HS-27A (cell line): ENCODE measurements around the gene MTMR3.
A peak's percentile ranks its signal among the peaks of the same experiment; 100 is the strongest.

ENCODE experiments used
- DNase-seq: peaks from one replicate; pipeline ENCODE4 v3.0.0-alpha.2; 2012; ENCODE audit warnings: low read depth, missing footprints

MTMR3 gene

DNA sequence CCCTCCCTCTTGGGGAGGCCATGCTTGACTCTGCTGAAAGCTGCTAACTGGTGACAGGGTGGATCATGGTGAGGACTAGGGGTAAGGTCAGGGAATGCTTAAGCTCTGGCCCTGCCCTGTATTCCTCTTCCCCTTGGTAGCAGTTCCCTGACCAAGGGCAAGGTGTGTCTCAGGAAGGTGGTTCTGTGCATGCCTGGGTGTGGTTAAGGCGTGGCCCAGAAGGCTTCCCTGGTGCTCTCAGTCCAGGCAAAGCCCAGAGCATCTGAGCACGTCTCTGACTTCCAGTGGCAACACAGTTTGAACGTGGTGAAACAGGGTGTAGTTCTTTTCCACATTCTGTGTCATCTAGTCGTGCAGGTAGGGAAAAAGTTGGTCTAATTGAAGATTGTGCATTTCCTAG lies 144.2 kb downstream of the MTMR3 start:
- no peak for DNase-seq

DNA sequence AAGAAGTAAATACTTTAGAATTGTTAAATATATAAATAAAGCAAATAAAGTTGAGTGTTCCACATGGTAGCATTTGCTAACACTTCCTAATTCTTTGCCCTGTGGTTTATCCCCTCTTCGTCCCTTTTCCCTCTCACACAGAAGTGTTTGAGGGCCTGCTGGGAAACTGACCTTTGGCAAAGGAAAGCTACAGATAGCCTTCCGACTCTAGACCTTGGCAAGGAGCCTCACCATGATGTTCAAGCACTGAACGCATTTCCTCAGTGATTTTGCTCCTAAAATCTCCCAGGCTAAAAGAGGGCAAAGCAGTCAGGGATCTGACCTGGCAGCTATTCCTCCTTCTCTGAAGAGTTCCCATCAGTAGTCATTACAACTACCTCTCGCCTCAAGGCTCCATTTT lies 144.8 kb downstream of the MTMR3 start:
- DNase-seq, result no peak

DNA sequence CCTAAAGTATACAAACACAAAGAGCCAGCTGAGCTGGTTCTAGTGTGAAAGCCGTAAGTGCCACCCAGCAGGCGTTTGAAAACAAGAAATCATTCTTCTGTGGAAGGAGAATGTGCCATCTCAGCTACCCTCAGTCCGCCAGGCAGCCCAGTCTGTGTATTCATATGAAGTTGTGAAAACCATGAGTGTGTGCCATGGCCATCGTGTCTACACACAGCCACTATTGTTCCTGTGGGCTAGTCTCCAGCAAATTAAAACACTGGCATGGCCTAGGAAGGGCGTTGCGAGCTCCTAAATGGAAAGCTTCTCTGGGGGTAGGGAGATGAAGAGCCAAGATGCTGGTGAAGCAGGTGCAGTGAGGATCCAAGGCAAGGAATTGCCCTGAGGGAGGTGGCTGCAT lies 145.8 kb downstream of the MTMR3 start:
- DNase-seq, result no peak

DNA sequence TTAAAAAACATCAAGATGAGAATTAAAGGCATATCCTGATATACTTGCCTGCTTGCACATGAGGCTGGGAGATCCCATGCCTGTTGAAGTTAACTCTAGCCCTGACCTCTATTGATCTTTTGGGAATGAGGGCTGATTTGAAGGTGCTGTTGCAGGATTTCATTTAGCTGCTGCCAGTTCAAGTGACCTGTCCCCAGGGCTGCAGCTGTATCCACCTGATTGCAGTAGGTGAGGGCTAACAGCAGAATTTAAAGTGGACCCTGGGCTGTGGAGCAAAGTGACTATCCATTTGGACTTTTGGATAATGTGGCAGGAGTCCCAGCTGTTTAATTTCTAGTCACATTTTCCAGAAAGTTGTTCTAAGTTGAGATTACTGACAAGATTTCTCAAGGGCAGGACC lies 146.5 kb downstream of the MTMR3 start:
- no peak for DNase-seq

DNA sequence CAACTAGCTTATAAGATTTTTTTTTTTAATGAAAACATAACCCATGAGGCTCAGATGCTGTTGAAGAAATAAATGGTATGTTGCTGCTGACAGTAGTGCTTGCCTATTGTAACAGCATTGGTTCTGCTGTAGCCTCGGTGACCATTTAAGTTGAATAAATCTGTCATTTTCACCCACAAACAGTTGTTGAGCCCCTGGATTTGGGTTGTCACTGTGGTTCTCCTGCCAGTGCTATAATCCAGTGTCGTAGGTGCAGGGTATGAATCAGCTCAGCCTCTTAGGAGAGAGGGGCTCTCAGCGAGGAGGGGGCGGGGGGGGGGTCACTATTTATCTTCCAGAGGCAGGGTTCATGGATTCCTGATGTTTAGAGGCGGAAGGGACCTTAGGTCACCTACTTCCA lies 147.4 kb downstream of the MTMR3 start:
- DNase-seq, result no peak

DNA sequence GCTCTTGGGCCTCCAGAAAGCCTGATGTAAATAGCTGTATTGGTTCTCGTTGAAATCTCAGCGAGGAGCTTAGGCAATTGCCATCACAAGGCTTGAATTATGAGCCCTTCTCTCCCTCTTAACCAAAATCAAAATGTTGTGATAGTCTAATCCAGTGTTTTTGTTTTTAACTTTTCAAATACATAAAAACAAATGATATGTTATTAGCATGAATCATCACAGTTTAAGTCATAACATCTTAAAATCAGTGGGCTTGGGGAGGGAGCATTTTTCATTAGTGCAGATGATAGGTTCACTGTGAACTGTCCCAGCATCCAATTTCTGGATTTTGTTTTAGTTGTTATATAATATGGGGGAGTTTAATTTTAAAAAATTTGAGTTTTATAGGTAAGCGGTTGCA lies 148.4 kb downstream of the MTMR3 start:
- no peak for DNase-seq

DNA sequence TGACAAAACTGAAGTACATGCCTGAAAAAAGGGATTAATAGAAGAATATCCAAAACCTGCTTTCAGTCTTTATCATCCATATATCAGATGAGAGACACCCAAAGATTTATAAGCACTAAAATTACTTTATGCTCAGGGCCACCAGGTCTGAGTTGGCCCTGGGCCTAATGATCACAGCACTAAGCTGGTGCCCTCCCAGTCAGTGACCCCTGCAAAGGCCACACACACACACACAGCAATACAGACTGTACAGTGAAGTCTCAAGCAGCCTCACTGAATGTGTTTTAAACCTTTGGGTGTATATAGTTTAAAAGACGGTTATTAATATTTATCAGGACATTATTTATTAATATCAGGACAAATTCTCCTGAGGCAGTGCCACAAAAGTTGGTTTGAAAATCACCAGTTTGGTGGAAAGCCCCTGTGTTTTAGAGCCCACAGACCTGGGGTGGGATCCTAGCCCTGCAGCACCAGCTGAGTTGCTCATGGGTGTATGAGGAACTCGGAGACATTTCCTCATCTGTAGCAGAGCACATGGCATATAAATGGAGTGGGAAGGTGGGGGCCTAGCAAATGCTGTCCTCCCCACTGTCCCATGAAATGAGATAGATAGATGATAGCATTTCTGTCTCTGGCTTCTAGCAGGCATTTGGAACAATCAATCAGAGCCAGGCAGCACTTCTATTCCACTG lies 148.9 kb downstream of the MTMR3 start:
- DNase-seq, result no peak

DNA sequence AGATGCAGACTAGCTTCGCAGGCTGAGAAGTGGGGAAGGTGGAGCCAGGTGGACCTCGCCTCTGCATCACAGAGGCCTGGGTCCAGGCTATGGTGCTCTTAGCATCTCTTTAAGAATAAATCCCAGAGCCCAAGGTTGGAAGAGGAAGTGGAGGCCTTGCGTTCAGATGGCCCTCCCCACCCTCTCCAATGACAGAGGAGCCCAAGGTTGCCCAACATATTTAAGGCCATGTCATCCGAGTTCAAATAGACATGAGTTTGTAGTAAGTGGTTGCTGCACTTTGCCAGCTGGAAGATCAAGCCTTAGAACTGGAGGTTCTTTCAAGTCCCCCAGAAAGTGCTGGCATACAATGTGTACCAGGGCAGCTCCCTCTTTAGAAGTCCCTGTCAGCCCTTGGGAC lies 150.2 kb downstream of the MTMR3 start:
- DNase-seq, result no peak

DNA sequence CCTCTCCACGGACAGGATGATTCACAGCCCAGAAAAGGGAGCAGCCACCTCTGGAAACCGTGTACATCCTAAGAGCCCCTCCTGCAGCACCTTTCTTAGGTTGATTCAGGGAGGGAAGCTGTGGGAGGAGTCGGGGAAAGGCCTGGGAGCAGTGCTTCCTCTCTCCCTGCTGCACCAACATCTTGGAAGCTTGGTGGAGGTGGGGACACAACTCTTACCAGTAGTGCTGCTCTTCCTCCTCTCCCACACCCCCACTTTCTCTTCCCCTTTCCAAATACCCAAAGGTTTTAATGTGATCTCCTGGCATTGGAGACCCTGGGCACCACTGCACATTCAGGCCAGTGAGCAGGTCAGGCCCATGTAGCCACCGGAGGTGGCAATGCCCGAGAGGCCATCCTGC lies 150.9 kb downstream of the MTMR3 start:
- DNase-seq, result no peak

DNA sequence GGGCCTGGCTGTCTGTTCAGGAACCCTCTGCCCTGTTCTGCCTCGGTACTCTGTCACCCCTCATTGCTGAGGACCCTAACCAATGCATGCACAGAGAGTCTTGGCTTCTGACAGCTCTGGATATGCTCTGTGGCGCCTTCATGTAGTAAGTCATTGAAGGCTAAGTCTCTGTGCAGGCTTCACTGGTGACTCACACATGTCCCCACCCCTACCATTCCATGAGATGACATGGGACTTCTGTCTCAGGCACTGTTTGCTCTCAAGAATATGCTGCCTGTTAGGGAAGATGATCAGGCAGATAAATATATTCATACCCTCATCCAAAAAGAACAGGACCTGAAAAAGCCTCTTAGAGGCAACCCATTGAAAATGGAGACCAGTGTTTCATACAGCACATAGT lies 153.7 kb downstream of the MTMR3 start:
- DNase-seq, result no peak

DNA sequence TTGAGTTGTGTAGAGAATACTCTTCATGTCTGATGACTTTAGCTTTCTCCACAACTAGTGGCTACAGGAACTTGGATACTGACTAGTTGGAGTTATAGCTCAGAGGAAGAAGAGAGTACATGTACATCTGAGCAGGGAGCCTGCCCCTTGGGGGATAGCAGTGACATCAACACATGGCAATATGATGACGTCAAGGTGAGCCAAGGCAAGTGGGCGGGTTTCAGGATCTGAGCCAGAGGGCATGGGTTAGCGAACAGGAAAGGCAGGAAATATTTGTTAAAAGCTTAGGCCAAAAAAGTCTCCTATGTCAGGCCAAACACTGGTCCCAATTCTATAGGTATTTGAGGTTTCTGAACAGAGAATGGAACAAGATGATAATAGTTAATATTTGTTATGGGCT lies 155.2 kb downstream of the MTMR3 start:
- no peak for DNase-seq

DNA sequence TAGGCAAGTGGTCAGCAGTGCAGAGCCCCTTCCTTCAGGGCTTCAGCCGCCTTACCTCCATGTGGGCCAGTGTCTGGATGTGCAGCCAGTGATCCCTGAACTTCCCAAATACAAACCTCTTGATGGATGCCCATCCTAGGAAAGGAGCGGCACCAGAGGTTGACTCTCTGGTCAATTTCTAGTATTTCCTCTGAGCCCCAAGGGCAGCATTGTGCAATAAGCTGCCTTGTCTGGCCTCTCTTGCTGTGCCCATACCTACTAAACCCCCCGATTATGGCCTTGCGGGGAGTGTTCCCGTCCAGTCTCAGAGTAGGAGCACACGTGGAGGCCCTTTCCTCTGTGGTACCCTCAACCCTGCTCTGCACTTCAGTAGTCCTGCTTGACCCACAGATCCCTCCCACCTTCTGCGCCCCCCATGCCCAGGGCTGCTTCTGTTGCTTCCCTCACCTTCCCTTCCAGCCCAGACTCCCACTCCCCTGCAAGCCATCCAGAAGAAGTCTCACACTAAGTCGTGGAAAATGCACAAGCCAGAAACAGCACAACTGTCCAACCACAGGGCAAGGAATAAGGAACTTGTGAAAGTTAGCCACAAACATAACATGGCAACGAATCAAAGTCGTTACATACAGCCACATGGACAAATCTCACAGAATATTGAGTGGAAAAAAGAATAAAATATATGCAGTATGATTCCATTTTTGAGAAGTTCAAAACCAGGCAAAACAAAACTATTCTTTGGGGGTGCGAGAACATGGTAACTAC lies 157.7 kb downstream of the MTMR3 start:
- DNase-seq, result no peak

DNA sequence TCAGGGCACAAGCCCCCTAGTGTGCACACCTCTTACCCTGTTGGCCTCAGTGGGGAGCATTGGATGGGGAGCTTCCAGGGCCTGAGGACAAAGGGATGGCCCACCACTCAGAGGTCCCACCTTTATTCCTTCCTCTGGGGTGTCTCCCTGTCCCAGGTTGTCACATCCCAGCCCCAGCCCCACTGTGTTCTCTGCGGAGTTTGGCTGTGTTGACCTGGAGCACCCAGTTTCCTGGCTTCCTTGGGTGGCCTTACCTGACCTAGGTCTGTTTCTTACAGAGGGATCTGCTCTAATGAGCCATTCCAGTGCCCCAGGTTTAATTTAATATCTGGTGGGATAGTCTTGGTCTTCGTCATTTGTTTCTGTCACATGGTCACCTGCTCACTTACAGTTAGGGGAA lies 158.5 kb downstream of the MTMR3 start:
- no peak for DNase-seq

DNA sequence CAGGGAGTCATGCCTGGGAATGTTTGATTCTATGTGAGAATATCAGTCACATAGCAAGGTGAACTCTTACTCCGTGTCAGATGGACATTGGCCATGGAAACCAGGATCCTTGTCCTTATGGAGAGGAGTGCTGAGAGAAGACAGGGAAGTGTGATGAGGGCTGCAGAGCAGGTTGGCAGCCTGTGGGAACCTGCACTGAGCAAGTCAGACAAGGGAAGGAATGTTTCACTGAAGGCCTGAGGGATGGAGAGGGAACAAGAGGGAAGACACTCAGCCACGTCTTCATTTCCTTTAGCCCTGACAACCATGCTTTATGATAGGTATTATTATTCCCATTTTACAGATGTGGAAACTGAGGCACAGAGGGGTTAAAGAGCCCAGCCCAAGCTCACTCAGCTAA lies 158.9 kb downstream of the MTMR3 start:
- DNase-seq, result no peak

DNA sequence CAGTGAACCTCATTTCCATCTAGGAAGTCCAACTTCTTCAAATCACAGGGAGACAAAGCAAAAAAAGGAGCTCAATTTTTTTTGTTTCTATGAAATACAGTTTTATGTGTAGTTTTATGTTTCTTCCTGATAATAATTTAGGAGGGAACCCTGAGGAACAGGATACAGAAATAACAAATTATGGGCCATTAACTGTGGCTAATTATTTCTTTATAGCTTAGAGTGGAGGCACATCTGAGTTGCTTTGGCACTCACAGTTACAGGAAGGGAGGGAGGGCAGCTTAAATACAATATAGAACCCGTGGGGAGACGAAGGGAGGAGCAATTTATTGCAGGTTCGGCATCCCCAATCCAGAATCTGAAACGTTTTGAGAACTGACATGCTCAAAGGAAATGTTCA lies 160.2 kb downstream of the MTMR3 start:
- DNase-seq, result no peak

DNA sequence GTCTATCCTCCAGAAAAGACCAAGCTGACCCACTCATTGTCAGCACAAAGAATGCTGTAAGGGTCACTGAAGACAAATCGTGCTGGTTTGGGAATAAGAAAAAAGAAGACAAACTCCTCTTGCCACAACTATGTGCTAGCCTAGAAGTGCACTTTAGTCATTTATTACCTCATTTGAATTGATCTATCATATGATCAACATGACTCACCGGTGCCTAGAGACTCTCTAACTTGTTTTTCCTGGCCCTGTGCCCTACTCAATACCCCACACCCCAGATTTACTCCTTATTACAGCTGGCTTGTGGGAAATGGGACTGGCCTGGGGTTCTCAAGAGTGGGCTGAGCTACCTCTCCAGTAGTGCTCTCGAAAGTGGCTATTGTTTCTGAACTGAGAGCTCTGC lies 161.4 kb downstream of the MTMR3 start:
- peak; percentile 68 for DNase-seq

DNA sequence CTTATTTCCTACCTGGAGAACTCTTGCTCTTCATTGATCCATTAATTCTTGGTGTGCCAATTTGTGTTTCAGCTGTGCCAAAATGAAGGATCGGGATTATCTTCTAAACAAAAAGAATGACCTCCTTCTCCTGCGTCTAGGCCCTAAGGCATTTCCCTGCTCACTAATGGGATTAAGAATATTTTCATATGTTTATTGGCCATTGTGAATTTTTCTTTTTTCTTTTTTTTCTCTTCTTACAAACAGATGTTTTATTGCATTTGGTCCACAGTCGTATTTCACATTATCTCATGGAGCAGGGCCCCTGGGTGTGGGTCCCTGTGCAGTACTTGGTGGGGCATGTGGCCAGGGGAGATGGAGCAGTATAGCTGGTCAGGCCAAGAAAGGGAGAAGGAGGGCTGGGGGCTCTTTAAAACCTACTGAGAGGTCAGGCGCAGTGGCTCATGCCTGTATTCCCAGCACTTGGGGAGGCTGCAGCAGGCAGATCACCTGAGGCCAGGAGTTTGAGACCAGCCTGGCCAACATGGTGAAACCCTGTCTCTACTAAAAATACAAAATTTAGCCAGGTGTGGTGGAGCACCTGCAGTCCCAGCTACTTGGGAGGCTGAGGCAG lies 162.0 kb downstream of the MTMR3 start:
- DNase-seq, result no peak

DNA sequence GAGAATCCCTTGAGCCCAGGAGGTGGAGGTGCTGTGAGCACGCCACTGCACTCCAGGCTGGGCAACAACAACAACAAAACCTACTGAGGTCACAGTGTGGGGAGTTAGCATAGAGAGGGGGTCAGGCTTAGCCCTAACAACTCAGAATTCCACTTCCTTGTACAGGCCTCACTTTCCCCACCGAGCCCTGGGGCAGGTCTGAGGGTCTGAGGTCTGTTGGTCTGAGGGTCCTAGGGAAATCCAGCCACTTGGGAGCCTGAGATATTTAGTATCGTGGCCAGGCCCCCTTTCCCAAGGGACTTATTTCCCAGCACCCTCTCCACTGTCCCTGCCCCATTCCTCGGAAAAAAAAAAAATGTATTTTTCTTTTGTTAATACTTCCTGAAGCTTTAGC lies 162.5 kb downstream of the MTMR3 start:
- no peak for DNase-seq

DNA sequence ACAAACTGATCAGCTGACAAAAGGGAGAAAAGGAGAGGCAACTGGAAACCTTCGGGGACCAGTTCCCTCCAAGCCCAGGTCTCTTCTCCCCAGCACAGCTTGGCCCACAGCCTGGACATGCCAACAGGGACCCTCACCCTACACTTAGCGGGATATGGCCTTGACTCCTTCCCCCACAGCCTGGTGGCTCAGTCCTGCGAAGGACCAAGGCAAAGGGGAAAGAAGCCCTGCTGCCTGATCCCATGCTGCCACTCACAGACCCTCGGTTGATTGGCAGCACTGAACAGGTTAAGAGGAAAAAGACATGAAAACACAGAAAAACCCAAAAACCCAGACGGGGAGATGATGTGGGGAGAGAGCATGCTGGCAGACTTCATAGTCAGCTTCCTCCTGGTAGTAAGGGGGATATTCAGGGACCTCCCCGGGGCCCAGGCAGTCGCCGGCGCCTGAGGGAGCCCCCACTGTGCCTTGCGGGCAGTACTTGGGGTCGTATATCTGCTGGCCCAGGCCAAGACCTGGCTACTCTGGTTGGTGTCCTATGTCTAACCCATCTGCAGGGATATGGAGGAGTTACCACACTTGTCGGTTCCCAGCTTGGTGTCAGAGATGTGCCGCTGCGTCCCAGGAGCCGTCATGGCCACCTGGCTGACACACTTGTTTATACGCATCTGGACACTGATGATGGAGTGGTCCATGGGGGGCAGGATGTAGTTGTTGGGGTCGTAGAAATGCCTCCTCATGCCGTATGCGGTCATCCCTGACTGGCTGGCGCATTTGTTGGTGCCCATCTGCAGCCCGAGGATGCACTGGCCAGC lies 163.1 kb downstream of the MTMR3 start:
- no peak for DNase-seq

DNA sequence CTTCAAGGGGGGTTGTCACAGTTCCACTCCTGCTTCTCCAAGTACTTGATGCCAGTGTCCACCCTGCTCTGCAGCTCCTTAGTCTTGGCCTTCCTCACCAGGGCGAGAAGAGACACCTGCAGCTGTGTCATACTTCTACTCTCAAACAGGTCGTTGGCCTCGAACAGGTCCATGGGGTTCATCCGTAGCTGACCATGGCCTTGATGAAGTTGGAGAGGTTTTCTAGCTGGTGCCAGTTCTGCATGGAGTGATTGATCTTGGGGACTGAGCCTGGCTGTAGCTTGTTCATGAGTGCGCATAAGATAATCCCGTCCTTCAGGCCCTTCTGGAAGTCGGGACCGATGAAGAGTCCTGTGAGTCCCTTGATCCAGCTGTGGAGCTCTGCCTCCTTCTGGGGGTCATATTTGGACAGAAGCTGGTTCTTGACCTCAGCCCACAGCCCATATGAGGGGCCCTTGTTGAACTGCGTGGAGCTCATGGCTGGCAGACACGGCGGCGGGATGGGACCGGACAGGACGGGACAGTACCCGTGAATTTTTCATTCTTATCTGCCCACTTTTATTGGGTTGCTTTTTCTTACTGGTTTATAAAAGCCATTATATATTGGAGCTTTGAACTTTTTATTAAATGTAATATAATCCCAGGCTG lies 163.9 kb downstream of the MTMR3 start:
- no peak for DNase-seq

DNA sequence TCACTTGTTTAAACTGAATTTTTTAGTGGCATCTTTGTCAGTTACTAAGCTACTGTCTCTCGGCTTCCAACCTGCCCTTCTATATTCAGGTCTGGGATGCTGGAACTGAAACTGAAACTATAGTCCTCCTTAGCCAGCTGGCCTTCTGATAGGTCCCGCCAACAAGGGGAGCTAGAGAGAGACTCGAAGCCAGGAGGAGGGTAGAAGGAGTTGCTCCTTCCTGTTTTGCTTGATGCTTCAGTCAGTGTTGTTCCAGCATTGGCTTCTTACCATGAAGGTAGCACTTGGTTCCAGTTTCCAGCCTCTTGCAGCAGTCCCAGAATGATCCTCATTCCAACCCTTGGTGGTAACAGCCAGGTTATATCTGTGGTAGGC lies 164.4 kb downstream of the MTMR3 start:
- no peak for DNase-seq

DNA sequence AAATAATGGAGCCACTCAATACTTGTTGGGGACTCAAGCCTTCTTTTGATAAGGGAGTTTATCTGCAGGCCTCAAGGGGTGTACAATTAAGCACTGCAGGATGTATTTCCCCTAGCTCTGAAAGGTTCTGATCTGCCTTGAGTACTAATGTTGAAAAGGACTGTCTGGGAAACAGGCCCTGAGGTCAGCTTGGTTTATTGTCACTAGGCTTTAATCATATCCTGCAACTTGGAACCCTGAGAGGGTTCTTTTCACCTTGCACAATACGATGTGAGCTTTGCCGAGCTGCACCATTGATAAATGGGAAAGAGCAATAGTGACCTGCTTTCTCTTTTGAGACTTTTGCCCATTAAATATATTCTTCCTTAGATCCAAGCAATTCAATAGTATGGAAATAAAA lies 165.7 kb downstream of the MTMR3 start:
- no peak for DNase-seq
